Activated CD8-positive, alpha-beta memory T cell treated with anti-CD3 and anti-CD28 coated beads for 24 hours (primary cell): ENCODE measurements around the gene MIPEP.
"Not testable (repeated sequence)": the region's sequence is repeated elsewhere in the genome, so short reads cannot be mapped to it uniquely, and the experiment has no call there.

ENCODE experiments used
- DNase-seq: peaks from one replicate; pipeline ENCODE4 v3.0.0-alpha.2; 2020

The MIPEP gene

DNA sequence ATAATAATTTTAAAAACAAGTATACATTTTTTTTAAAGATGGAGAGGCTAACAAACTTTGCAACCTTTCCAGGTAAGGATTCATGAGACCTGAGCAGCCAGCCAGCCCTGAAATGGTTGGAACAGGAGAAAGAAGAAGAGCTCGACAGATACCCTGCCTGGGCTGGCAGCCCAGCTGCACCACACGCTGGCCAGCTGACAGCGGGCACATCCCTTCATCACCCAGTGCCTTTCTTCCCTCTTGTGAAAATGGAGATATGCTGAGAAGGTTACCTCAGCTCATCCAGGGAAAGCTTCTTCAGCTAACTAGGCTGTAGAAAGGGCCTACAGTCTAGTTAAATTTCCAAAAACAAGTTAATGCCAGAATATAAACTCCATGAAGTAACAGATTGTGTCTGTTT, 4.8 kb downstream of the MIPEP start:
- not testable (repeated sequence) for DNase-seq

DNA sequence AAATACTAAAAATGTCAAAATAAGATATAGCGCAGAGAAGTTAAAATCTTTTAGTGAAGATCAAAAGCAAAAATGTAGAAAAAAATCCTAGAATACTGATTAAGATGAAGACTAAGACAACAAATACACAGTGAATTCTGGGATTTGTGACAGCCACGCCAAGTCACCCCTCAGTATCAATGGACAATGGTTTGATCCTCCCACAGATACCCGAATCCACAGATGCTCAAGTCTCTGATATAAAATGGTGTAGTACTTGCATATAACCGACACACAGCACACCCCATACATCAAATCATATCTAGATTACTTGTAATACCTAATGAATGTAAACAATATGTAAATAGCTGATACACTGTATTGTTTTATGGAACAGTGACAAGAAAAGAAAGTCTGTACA, 5.9 kb downstream of the MIPEP start:
- no peak for DNase-seq

DNA sequence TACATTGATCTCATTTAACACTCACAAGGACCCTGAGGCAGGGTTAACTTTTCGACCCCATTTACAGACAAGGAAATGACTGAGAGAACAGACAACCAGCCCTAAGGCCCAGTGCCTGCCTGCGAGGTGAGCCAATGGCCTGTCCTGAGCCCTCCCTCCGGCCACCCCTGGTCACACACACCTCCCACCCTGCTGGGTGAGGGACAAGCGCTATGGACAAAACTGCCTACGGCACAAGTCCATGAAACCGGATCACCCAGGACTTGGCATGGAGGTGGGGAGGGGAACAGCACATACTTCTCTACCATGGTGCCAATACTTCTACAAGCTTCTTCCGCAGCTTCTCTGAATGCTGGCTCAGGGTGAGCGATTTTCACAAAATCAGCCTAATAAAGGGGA, 7.8 kb downstream of the MIPEP start:
- DNase-seq = not testable (repeated sequence)

DNA sequence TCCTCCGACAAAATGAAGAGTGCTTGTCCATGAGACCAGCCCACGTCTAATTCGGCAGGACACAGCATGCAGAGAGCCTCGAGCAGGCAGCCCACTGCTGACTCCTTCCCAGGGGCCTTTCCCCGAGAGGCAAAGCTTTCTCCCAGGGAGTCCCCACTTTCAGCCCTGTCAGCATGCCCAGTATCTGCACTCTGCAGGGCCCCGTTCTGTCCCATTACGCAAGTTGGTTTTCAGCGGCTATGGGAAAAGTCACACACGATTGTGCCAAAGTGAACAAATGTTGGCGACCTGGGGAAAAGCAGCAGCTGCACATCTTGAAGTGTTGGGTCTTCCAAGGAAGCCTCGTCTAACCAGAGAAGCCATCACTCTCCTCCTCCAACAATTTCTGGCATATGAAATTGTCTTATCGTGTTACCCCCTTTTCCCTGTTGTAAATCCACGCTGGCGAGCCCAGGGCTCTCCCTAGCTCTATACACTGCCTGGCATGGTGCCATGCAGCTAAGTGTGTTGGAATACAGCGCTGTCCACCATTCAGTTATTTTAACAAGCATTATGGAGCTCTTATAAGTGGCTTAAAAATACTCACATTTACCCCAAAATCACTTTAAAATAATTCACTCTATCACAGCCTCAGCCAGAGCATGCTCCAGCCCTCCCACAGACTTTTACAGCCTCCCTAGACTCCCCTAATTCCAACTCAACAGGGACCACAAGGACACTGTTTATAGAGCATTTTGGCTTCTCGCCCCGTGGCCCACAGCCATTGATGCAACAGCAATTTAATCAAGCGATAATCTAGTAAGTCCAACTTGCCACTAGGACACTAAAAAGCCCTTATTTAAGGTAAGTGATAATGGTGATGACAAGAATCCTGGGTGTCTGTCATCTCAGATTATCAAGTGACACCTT, 8.5 kb downstream of the MIPEP start:
- not testable (repeated sequence) for DNase-seq

DNA sequence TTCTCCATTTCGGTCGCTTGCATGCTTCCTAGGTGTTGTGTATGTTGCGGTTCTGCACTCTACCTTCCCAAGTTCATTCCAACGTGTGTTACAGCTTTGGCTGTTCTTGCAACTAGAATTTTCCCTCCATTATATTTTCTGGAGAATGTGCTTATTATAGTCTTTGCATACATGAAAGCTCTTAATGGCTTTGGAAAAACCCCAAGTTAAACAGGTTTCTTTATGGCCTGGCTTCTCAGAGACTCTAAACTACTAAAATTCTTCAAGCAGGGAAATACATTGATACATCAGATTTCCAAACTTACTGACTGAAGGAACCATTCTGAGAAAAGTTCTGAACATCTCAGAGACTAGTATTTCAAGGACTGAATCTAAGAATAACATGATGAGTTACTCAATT, 11.9 kb downstream of the MIPEP start:
- no peak for DNase-seq

DNA sequence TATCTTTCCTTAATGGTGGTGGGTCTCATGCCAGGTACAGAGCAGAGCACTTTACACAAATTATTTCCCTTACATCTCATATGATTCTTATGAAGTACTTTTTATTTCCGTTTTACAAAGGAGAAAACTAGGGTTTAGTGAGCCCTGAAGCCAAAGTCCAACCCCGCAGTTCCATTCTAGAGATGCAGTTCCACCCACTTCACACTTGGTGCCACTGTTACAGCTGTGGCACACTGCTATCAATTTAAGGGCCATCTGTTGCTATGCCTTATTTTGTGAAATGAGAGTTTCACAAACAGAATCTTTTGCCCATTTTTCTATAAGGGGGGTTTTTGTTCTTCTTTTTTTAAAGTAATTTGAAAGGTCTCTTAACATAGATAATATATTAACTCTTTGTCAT, 12.9 kb downstream of the MIPEP start:
- DNase-seq = no peak

DNA sequence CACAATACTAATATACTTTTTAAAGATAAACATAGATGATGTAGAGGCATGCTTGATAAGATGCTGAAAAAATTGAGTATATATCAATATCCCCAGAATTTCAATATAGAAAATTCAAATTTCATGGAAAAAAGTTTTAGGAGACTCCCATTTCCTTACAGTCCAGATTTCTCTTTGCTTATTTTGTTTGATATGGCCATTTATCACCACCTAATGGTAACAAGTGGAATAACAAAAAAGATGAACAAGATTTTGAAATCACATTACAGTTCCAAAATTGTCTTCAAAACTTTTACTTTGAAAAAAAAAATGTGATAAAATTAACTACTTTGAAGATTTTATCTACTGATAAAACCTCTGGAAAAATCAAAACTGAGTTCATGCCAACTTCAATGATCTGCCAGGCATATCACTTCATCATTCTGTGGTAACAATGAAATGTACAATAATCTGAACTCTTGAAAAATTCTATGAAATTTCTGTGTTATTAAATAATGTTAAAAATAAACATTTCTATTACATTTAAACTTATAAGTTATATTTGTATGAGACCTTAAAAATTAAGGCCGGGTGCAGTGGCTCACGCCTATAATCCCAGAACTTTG, 17.5 kb downstream of the MIPEP start:
- DNase-seq = no peak

DNA sequence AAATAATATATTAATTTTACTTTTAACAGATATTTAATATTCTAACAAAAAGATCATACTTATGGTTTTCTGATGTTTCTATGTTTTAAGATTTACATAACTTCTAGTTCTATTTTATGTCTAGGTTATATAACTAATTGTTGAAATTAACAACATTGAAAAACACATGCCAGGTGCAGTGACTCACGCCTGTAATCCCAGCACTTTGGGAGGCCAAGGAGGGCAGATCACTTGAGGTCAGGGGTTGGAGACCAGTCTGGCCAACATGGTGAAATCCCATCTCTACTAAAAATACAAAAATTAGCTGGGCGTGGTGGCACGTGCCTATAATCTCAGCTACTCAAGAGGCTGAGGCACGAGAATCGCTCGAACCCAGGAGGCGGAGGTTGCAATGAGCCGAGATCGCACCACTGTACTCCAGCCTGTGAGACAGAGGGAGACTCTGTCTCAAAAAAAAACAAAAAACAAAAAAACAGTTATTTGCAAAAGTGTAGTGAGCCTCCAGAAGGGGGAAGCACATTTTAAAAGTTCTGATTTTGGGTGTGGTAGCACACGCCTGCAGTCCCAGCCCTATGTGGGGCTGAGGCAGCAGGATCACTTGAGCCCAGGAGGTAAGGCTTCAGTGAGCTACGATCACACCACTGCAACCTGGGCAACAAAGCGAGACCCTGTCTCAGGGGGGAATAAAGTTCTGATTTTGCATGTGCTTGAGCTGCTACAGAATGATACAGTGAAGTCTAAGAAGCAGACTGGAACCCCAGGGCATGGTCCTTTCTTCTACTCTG, 18.7 kb downstream of the MIPEP start:
- DNase-seq = no peak

DNA sequence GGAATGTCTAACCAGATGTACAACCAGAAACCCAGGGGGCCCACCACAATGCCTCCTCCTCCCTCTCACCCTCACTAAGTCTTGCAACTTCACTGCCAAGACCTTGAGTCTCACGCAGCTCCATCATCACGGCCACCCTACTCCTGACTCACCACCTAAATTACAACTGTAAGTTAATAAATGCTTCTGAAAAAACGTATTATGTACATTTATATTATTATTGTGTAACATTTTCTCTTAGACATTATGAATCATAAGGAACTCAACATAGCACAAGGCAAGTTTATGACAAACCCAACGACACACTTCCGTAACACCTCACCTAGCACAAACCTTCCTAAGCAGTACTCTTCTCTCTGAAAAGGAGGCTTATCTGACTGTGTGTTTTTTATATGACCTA, 20.7 kb downstream of the MIPEP start:
- no peak for DNase-seq

DNA sequence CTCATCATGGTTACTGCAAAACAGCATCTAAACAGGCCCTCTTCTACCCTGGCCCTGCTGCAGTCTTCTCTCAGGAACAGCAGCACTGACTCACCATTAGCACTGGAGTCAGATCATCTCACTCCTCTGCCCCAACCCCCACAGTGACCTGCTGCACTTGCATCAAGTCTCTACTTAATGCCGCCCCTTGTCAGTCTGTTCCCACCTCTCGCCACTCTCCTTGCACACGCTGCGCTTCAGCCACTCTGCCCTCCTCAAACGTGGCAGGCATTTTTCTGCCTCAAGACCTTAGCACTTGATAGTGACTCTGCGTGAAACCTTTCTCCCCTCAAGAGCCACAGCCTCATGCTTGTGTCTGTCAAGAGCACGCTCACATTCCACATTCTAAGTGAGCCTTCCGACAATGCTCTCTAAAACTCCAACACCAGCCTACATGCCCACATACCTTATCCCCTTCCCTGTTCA, 22.1 kb downstream of the MIPEP start:
- DNase-seq = no peak

DNA sequence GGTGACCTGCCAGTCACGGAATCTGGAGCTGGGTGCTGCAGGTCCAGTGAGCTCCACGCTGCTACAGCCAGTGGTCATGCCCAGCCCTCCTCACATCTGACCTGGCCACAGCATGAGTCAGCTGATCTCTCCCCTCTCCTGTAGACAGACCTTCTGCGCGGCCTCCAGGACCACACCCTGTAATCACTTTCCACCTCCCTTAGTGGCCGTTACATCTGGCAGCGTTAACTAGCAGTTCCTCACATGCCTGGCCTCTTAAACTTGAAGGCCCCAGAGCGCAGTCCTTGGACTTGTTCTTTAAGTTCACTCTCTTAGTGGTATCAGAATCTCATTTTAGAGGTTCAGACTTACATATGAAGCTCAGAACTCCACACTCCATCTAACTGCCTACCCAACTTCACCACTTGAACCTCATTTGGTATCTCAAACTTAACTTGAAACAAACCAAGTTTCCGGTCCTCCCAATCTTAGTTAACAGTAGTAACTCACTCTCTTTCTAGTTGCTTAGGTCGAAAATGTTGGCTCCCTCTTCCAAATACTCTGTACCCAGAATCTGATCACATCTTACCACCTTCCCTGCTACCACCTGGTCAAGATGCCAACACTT, 22.7 kb downstream of the MIPEP start:
- DNase-seq = no peak

DNA sequence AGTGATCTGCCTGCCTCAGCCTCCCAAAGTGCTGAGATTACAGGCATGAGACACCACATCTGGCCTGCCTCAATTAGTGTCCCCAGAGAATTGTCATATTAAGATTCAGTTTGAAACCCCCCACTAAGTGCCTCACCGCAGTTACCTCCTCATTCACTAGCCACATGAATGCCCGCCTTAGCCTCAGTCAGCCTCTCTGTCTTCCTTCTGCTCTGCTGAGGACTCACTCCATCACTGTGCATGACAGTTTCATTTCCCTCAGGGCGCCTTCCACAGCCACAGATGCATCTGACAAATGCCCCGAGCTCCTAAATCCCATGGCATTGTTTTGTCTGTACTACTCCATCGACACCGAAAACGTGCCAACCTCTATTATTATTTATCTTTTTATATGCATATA, 23.3 kb downstream of the MIPEP start:
- DNase-seq = no peak

DNA sequence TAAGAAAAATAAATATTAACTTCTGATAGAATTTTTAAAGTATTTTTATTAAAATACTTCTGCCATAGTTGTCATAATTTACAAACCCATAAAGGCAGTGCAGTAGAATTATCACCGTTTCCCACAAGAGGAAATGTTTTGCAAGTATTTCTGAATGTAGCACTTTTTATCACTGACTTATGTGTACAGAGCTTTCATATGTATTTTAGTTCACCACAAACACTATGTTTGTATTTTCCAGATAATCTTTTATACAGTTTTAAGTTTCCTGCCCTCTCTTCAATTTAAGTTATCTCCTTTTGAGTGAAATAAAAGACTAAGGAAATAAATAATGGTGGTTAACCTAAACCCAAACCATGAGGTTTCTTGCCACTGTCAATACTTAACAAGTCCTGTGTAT, 24.2 kb downstream of the MIPEP start:
- no peak for DNase-seq

DNA sequence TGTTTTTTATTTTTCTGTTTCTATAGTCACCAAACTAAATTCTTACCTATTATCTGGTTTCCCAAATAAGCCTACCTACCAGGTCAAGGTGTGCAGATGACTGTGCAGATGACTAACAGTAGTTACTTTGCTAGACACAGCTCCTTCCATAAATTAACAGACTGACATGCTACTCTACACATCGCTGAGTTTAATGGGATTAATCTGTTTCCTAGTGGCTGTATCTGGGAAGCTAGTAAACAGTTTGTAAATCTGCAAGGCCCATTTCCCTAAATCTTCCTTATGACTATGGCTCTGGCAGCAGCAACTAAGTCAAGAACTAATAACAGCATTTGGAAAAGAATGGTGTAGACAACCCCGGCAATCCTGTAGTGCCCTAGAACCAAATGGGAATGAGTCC, 27.9 kb downstream of the MIPEP start:
- DNase-seq = no peak

DNA sequence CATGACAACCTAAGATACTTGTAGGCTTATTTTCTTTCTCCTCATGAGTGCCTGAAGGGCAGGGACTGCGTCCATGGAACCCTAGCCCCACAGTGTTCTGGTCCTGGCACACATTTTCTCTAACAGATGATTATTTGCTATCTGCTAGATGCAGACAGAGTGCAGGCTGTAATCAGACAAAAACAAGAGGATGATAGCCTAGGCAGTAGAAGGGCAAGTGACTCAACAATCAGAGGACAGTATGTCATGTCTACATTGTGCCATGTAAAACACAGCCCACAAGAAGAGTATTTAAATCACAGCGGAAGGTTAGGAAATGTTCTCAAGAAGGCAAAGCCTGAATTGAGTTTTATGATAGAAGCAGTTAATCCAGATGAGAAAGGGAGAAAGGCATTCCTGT, 29.3 kb downstream of the MIPEP start:
- DNase-seq = no peak

DNA sequence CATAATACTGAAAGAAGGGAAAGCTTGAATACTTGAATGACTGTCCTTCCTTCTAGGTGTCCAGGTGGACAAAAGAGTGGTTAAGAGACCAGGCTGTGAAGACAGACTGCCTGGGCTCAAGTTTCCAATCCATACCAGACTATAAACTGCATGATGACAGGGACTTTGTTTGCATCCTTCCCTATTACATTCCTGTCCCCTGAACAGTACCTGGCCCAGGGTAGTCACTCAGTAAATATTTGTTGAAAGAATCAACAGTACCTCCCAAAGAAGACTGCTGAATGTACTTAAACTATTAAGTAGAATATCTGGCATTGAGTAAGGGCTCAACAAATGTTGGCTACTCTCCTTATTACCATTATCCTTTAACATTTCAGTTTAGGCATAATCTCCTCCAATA, 29.7 kb downstream of the MIPEP start:
- no peak for DNase-seq

DNA sequence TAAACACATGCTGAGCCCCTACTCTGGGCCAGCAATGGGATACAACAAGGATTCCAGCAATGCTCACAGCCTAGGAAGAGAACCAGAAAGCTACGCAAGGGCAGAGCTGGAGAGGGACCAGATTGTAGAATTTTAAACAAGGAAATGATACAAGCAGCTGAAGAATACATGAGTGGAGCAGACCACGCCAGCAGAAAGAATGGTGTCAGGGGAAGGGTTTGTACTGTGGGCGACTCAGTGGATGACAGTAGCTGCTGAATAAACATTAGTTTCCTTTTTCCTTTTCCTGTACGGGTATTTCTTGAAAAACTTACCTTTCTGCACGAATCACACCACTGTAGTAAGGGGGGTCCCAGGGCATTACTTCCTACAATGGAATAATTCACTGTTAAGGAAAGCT, 30.7 kb downstream of the MIPEP start:
- DNase-seq = no peak

DNA sequence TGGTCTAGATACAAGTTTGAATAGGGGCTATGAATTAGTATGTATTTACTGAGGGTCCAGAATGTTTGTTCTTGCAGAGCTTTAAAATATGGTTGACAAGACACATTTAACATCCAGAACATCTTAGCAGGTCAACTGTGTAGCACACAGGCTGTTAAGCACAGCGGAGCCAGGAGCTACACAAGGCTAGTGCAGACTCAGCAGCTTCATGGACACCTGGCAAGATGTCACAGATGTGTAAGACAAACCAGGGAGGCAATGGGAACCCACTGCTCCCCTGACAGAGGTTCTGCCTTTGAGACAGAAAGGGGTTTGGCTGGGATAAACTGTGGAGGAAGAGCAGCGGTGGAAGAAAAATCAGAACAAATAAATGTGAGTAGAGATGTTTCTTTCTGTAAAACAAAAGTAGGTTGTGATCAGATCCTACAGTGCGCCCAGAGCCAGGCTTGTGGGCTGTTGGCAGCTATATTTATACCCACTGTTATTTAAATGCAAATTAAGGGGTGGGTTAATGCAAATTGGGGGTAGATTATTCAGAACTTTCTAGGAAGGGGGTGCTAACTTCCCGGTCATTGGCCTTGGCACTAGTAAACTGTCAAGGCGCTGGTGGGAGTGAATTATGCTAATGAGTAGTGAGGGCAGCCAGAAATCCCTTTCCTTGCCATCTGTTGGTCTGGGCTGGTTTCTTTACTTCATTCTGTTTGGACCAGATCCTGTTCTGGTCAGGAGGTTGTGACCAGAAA, 33.0 kb downstream of the MIPEP start:
- no peak for DNase-seq

DNA sequence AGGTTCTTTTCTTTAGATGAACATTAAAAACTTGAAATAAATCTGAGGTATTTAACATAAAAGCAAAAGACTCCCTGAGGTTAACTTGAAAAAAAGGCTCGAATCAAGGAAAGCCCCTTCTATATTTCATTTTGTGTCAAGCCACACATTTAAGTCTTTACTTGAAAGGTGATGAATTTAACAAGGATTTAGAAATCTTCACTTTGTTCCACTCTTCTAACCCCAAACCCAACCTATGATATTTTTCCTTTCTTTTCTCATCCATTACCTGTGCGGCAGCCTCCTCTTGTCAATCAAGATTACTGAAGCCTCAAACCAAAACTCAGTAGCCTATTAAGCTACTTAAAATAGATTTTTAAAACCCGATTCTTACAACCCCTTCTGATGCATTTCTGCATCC, 33.8 kb downstream of the MIPEP start:
- DNase-seq = no peak

DNA sequence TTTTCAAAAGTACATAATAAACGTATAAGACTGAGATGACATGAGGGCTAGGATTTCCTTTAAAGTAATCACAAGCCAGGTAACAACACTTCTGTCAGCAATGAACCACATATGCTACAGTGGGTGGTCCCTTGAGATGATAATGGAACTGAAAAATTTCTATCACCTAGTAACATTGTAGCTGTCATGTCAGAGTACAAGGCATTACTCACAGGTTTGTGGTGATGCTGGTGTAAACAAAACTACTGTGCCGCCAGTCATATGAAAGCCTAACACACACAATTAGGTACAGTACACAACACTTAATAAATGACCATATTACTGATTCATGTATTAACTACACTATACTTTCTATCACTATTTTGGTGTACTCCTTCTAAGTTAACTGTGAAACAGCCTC, 36.8 kb downstream of the MIPEP start:
- DNase-seq = no peak

DNA sequence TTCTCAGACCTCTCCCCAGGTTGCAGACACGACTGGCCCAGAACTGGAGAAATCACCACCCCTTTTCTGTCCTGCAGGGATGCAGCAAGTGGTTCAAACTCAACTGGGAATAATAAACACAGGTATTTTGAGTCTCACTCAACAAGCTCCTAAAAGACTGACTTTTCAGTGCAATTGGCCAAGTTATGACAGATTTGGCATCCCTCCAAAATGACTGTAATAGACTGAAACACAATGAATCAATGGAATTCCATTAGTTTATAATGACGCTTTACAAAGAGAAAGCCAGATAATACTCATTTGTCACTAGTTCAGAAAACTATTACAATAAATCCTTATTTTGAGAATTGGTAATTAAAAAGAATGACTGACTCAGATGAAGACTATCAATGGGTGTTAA, 38.1 kb downstream of the MIPEP start:
- DNase-seq = no peak

DNA sequence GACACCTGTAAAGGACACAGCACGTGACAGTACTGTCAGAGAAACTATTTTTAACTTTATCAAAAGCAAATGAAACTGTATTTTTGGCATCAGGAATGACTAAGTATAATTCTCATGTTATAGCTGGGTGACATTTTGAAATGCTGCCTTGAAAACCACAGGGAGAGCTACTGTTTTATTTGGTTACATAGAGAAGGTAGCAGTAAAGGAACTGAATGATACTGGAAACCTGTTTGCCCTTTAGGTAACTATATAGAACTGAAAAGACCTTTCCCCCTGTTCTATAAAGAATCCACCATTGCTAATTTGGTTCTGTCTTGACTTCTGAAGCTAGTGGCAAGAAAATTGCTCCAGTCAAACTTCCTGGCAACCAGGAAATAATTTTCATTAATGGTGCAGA, 39.1 kb downstream of the MIPEP start:
- no peak for DNase-seq

DNA sequence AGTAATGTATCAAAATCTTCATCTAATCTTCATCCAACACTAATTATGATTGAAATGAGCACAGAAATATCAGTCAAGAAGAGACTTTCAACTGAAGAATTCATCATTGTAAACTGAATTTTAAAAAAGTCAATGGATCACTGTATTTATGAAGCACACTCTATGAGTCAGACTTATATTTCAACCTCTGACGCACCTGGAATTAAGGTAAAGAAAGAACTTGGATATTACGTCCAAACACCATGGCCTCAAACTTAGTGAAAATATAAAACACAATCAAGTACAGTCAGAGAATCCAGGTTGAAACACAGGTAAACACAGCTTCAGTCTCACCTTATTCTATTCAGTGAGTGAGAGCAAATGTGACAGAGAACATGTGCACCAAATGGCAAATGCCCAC, 39.5 kb downstream of the MIPEP start:
- no peak for DNase-seq
